PC-3 (cell line): ENCODE measurements around the gene SEMA5A. TPM values are rescaled to one million over a fixed set of nuclear protein-coding genes. Genes with fewer than 3 reads are reported as not detected.

Source experiments
- ATAC-seq: fragments of 200-7000 bp; cut with Tn5 transposase; 2 replicates; pipeline ENCODE4 v1.9.1; 2020; ENCODE audit warnings: mild to moderate bottlenecking, moderate library complexity
- BruUV-seq: library from RNA; stranded (reverse); fragments of 400-500 nt; replicated peaks from 2 replicates; lab custom pipeline; 2021; lab: Mats Ljungman, UMichigan
- CTCF ChIA-PET: fragments of 300-600 bp; sonication (Branson Sonifier 250); formaldehyde crosslinking; loops from one replicate; lab custom pipeline; 2022; ENCODE audit warnings: antibody characterized with exemption; lab: Charles Lee
- POLR2A ChIA-PET: fragments of 300-600 bp; sonication (Branson Sonifier 250); formaldehyde crosslinking; loops from one replicate; lab custom pipeline; 2022; ENCODE audit warnings: antibody characterized with exemption; ENCODE audit not compliant: unreplicated experiment; lab: Charles Lee
- DNase-seq: peaks from one replicate; pipeline ENCODE4 v3.0.0-alpha.2; 2015
- H2AFZ ChIP-seq: fragments of 300-600 bp; sonication (generic); 2 replicates; pipeline ENCODE4 v1.6.0; 2016; ENCODE audit warnings: antibody characterized with exemption, low read length
- H3F3A ChIP-seq: fragments of 300-600 bp; sonication (generic); one replicate; pipeline ENCODE4 v1.6.0; 2017; ENCODE audit warnings: antibody characterized with exemption, low read length, control low read depth, mild to moderate bottlenecking; ENCODE audit not compliant: unreplicated experiment
- H3K27ac ChIP-seq: fragments of 300-600 bp; sonication (generic); 2 replicates; pipeline ENCODE4 v1.5.1; 2016; ENCODE audit warnings: mild to moderate bottlenecking, low read length
- H3K27me3 ChIP-seq: fragments of 300-600 bp; sonication (generic); 2 replicates; pipeline ENCODE4 v1.6.1; 2016; ENCODE audit warnings: low read length, mixed read lengths
- H3K36me3 ChIP-seq: fragments of 300-600 bp; sonication (generic); 2 replicates; pipeline ENCODE4 v1.6.1; 2016; ENCODE audit warnings: low read depth, mixed run types, low read length, mixed read lengths
- H3K4me1 ChIP-seq: fragments of 300-600 bp; sonication (generic); 2 replicates; pipeline ENCODE4 v1.5.1; 2016; ENCODE audit warnings: low read length; ENCODE audit not compliant: insufficient read depth
- H3K4me2 ChIP-seq: fragments of 300-600 bp; sonication (generic); 2 replicates; pipeline ENCODE4 v1.6.0; 2016; ENCODE audit warnings: low read length
- H3K4me3 ChIP-seq: fragments of 300-600 bp; sonication (generic); 2 replicates; pipeline ENCODE4 v1.5.1; 2016; ENCODE audit warnings: mild to moderate bottlenecking, low read length, mixed read lengths
- H3K79me2 ChIP-seq: fragments of 300-600 bp; sonication (generic); 2 replicates; pipeline ENCODE4 v1.6.1; 2017; ENCODE audit warnings: low read length, mixed read lengths
- H3K9ac ChIP-seq: fragments of 300-600 bp; sonication (generic); 2 replicates; pipeline ENCODE4 v1.6.0; 2016; ENCODE audit warnings: mild to moderate bottlenecking, low read length
- H3K9me2 ChIP-seq: fragments of 300-600 bp; sonication (generic); replicated peaks from 2 replicates; pipeline ENCODE4 v1.6.1; 2016; ENCODE audit warnings: mixed run types, low read length, mixed read lengths
- H3K9me3 ChIP-seq: fragments of 300-600 bp; sonication (generic); 2 replicates; pipeline ENCODE4 v1.6.1; 2016; ENCODE audit warnings: low read length, mixed read lengths
- H4K20me1 ChIP-seq: fragments of 300-600 bp; sonication (generic); 2 replicates; pipeline ENCODE4 v1.6.1; 2016; ENCODE audit warnings: low read length, mixed read lengths
- CTCF ChIP-seq: fragments of 300-600 bp; sonication (generic); conservative IDR thresholded peaks from 2 replicates; pipeline ENCODE4 v1.5.1; 2017; ENCODE audit warnings: antibody characterized with exemption, low read depth, mild to moderate bottlenecking, low read length
- EZH2 ChIP-seq: fragments of 300-600 bp; sonication (generic); IDR thresholded peaks from one replicate; pipeline ENCODE4 v1.6.1; 2017; ENCODE audit warnings: antibody characterized with exemption, mild to moderate bottlenecking, low read length; ENCODE audit not compliant: unreplicated experiment
- EZH2phosphoT487 ChIP-seq: fragments of 300-600 bp; sonication (generic); IDR thresholded peaks from 2 replicates; pipeline ENCODE4 v1.6.1; 2018; ENCODE audit warnings: mild to moderate bottlenecking, antibody characterized with exemption, low read length, borderline replicate concordance
- intact Hi-C: fragments of 100-400 bp; cut with micrococcal nuclease; formaldehyde crosslinking; loops from 2 replicates; pipeline ENCODE4 v1.9.0; 2023
- total RNA-seq: library from RNA; depleted of rRNA; stranded (reverse); fragments of >200 nt; gene quantifications from 2 replicates; pipeline ENCODE4 v1.2.3, GENCODE V29; 2014

The SEMA5A gene
- total RNA-seq, 1 experiment from 2014 or later, result 4.4 TPM

DNA sequence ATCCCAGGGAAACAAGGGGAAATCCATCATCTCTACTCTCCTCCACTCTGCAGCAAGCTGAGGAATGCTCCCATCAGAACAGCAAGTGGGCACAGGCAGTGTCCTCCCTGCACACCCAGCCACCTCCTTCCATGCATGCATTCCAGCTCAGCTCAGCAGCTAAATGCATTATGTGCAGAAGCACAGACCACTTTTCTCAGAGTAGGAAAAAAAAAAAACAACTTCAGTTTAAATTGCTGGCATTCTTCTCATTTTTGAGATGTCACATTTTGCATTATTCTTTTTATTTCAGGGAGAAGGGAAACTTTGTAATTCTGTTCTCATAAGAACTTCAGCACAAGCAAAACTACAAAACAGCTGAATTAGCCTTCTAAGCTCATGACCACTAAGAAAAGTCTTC is 312.2 kb downstream of the SEMA5A start:
- CTCF ChIA-PET, result no interaction called here
- Histone ChIP-seq H3F3A (no peaks in the 10 kb centered on the region), H3K9ac (no peak overlapping the region), H3K79me2 (no peaks in the 10 kb centered on the region), H3K27me3 (no peaks in the 10 kb centered on the region), H3K4me2 (no peak overlapping the region), H3K27ac (no peak overlapping the region), H3K4me1 (peaks cover 11% of the 10 kb centered on the region), H3K4me3 (no peak overlapping the region), H4K20me1 (no peaks in the 10 kb centered on the region), H3K9me3 (no peaks in the 10 kb centered on the region), H3K9me2 (no peaks in the 10 kb centered on the region), H2AFZ (no peak overlapping the region), H3K36me3 (no peaks in the 10 kb centered on the region)
- no TSS peak for BruUV-seq
- no peak for DNase-seq
- intact Hi-C loops, result no loop called here
- no peak for TF ChIP-seq EZH2phosphoT487
- no peak for TF ChIP-seq EZH2
- no peak for TF ChIP-seq CTCF
- POLR2A ChIA-PET, result no interaction called here
- ATAC-seq, result no peak

DNA sequence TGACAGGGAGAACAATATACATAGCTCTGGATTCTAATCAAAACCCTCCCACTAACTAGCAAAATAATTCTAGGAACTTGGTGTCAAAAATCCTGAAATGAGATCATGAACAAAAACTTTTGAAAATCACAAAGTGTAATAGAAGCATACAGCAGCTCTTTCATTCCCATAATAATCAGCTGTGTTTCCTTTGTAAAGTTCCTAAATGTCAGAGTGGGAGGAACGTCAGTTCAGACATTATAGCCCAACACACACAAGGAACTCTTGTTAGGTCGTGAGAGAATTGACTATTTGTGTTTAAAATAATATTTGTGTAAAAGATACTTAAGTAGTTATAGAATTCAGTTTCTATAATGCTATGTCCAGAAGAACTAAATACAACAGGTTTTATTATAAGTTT is 312.8 kb downstream of the SEMA5A start:
- Histone ChIP-seq H3K9me3 (no peaks in the 10 kb centered on the region), H3K4me2 (no peak overlapping the region), H3F3A (no peaks in the 10 kb centered on the region), H3K27me3 (no peaks in the 10 kb centered on the region), H2AFZ (no peak overlapping the region), H3K9me2 (no peaks in the 10 kb centered on the region), H3K27ac (no peak overlapping the region), H3K4me1 (0 out of 2 replicates have a peak, but pooled peaks cover 6% of the 10 kb centered on the region), H3K36me3 (no peaks in the 10 kb centered on the region), H3K79me2 (no peaks in the 10 kb centered on the region), H3K9ac (no peak overlapping the region), H3K4me3 (no peak overlapping the region), H4K20me1 (no peaks in the 10 kb centered on the region)
- intact Hi-C loops, result no loop called here
- ATAC-seq (no peak), DNase-seq (no peak)
- BruUV-seq, result no TSS peak
- TF ChIP-seq EZH2 (no peak), CTCF (no peak), EZH2phosphoT487 (no peak)
- ChIA-PET POLR2A (interaction anchor here (0.7 kb wide), 1 partner anchor 1174 kb away, joined by 3 read pairs; no protein-coding TSS in a partner anchor), CTCF (no interaction called here)

- TF ChIP-seq CTCF, result no peak
- no peak for TF ChIP-seq EZH2phosphoT487
- no peak for TF ChIP-seq EZH2
- H3K4me1 ChIP-seq, result 0 out of 2 replicates have a peak, but pooled peaks cover 6% of the 10 kb centered on the region
- no peak overlapping the region for H3K4me3 ChIP-seq
- no TSS peak for BruUV-seq
- no peaks in the 10 kb centered on the region for H4K20me1 ChIP-seq
- no peak overlapping the region for H3K9ac ChIP-seq
- no peak overlapping the region for H3K27ac ChIP-seq
- H3K27me3 ChIP-seq, result no peaks in the 10 kb centered on the region
- ChIA-PET POLR2A (no interaction called here), CTCF (no interaction called here)
- H3K36me3 ChIP-seq, result no peaks in the 10 kb centered on the region
- no peak overlapping the region for H2AFZ ChIP-seq
- H3K9me2 ChIP-seq, result no peaks in the 10 kb centered on the region
- H3K79me2 ChIP-seq, result no peaks in the 10 kb centered on the region
- no peaks in the 10 kb centered on the region for H3K9me3 ChIP-seq
- DNase-seq (no peak), ATAC-seq (no peak)
- no peaks in the 10 kb centered on the region for H3F3A ChIP-seq
- intact Hi-C loops, result no loop called here
- H3K4me2 ChIP-seq, result no peak overlapping the region
Observed at GRCh38 chr5:9231842-9232241, 314.0 kb downstream of the SEMA5A start.
